ENCODE results near the gene CHRNA4. TPM values are rescaled to one million over a fixed set of nuclear protein-coding genes. Genes with fewer than 3 reads are reported as not detected.
"Not testable (repeated sequence)": the region's sequence is repeated elsewhere in the genome, so short reads cannot be mapped to it uniquely, and the experiment has no call there.

Gene CHRNA4
- polyA plus RNA-seq, 1 donor from 2014 or later: not detected

DNA sequence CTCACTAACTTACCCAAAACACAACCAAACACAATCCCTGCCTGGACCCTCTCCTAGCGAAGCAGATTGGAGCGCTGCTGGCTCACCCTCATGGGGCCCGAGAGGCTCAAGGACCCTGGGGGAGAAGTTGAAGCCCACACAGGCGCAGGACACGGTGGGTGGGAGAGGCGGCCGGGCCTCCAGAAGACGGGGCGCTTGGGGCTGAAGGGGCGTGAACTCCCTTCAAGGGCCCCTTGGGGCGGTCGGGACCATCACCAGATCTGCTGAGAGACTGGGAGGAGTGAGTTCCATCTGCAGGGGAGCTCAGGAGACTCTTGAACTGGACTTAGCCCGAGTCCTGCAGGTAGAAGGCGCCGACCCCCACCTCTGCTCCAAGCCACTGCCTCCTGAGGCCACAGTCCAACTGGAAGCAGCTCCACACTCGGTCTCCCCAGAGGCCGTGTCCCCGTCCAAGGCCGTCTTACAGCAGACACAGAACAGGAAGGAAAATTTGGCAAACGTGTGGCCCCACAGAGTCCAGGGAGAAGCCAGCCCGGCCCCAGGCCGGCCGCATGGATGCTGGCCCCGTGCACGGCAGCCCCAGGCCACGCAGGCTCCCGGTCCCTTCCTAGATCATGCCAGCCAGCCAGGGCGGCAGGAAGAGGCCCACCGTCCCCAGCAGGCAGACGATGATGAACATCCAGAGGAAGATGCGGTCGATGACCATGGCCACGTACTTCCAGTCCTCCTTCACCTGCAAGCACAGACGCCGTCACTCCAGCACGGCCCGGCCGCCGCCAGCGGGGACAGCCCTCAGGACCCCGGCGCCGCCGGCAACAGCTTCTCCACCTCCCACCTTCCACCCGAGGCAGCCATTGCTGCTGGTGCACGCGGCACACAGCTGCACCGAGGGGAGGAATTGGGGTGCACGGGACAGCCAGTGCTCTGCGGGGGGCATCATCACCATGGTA, 14.7 kb downstream of the CHRNA4 start:
- Mint-ChIP-seq H3K4me1 (no peaks in the 10 kb centered on the region), H3K27me3 (peaks cover 8% of the 10 kb centered on the region), H3K9me3 (peaks cover 0 to 4% (median 2%) of the 10 kb centered on the region in 3 donors), H3K27ac (no peak overlapping the region), H3K36me3 (peaks cover 1% of the 10 kb centered on the region), H3K4me3 (no peak overlapping the region)

- Mint-ChIP-seq H3K4me3 (no peak overlapping the region), H3K27ac (no peak overlapping the region), H3K36me3 (peaks cover 1% of the 10 kb centered on the region), H3K9me3 (peaks cover 0 to 4% (median 2%) of the 10 kb centered on the region in 3 donors), H3K27me3 (peaks cover 11% of the 10 kb centered on the region), H3K4me1 (no peaks in the 10 kb centered on the region)
Measured at GRCh38 chr20:63345328-63346100, 15.6 kb downstream of the CHRNA4 start.

GRCh38 chr20:63344616-63345327, 16.4 kb downstream of the CHRNA4 start:
- no peak overlapping the region for H3K27ac Mint-ChIP-seq
- H3K27me3 Mint-ChIP-seq: peaks cover 11% of the 10 kb centered on the region
- H3K4me1 Mint-ChIP-seq: no peaks in the 10 kb centered on the region
- H3K36me3 Mint-ChIP-seq: peaks cover 1% of the 10 kb centered on the region
- no peak overlapping the region for H3K4me3 Mint-ChIP-seq
- peaks cover 0 to 2% (median 0%) of the 10 kb centered on the region in 3 donors for H3K9me3 Mint-ChIP-seq

- Mint-ChIP-seq H3K27me3 (peaks cover 11% of the 10 kb centered on the region), H3K9me3 (peaks cover 0 to 6% (median 5%) of the 10 kb centered on the region in 3 donors), H3K4me1 (no peaks in the 10 kb centered on the region), H3K36me3 (peaks cover 1% of the 10 kb centered on the region), H3K4me3 (no peak overlapping the region), H3K27ac (no peak overlapping the region)
Measured at GRCh38 chr20:63343460-63344445, 17.4 kb downstream of the CHRNA4 start.

GRCh38 chr20:63342561-63343459, 18.3 kb downstream of the CHRNA4 start:
- Mint-ChIP-seq H3K4me3 (no peak overlapping the region), H3K36me3 (peaks cover 1% of the 10 kb centered on the region)

GRCh38 chr20:63340158-63340688, 20.9 kb downstream of the CHRNA4 start:
- not testable (repeated sequence) for H3K27ac Mint-ChIP-seq, H3K36me3 Mint-ChIP-seq, H3K4me3 Mint-ChIP-seq, H3K4me1 Mint-ChIP-seq, H3K9me3 Mint-ChIP-seq
- peaks cover 21% of the 10 kb centered on the region for H3K27me3 Mint-ChIP-seq

More at GRCh38 chr20:63342561-63343459, 18.3 kb downstream of the CHRNA4 start:
- no peaks in the 10 kb centered on the region for H3K4me1 Mint-ChIP-seq
- H3K27me3 Mint-ChIP-seq: peaks cover 11% of the 10 kb centered on the region
- peaks cover 2 to 6% (median 5%) of the 10 kb centered on the region in 3 donors for H3K9me3 Mint-ChIP-seq
- no peak overlapping the region for H3K27ac Mint-ChIP-seq

DNA sequence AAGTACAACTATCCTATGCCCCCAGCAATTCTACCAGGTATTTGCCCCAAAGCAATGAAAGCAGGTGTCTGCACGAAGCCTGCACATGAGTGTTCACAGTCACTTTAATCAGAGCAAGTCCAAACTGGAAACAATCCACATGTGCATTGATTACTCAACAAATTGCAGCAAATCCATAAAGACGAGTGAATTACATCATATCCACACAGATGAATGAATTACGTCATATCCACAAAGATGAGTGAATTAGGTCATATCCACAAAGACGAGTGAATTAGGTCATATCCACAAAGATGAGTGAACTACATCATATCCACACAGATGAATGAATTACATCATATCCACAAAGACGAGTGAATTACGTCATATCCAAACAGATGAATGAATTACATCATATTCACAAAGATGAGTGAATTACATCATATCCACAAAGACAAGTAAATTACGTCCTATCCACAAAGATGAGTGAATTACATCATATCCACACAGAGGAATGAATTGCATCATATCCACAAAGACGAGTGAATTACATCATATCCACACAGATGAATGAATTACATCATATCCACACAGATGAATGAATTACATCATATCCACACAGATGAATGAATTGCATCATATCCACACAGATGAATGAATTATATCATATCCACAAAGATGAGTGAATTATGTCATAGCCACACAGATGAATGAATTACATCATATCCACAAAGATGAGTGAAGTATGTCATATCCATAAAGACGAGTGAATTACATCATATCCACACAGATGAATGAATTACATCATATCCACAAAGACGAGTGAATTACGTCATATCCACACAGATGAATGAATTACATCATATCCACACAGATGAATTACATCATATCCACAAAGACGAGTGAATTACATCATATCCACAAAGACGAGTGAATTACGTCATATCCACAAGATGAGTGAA, 21.7 kb downstream of the CHRNA4 start:
- not testable (repeated sequence) for H3K4me1 Mint-ChIP-seq, H3K27ac Mint-ChIP-seq, H3K9me3 Mint-ChIP-seq, H3K4me3 Mint-ChIP-seq, H3K36me3 Mint-ChIP-seq
- H3K27me3 Mint-ChIP-seq: peaks cover 21% of the 10 kb centered on the region

- peaks cover 21% of the 10 kb centered on the region for H3K27me3 Mint-ChIP-seq
- H3K9me3 Mint-ChIP-seq: peaks cover 2 to 7% (median 6%) of the 10 kb centered on the region in 3 donors
- no peak overlapping the region for H3K4me3 Mint-ChIP-seq
- H3K27ac Mint-ChIP-seq: peak overlapping the region in 1 of 3 donors; percentile 51
- no peaks in the 10 kb centered on the region for H3K4me1 Mint-ChIP-seq
- no peaks in the 10 kb centered on the region for H3K36me3 Mint-ChIP-seq
Measured at GRCh38 chr20:63337786-63338420, 23.2 kb downstream of the CHRNA4 start.

- peaks cover 15% of the 10 kb centered on the region for H3K27me3 Mint-ChIP-seq
Measured at GRCh38 chr20:63336232-63336752, 24.9 kb downstream of the CHRNA4 start.

GRCh38 chr20:63335711-63336110, 25.4 kb downstream of the CHRNA4 start:
- H3K4me1 Mint-ChIP-seq: no peaks in the 10 kb centered on the region
- H3K27ac Mint-ChIP-seq: no peak overlapping the region
- no peak overlapping the region for H3K4me3 Mint-ChIP-seq
- no peaks in the 10 kb centered on the region for H3K36me3 Mint-ChIP-seq
- peaks cover 14% of the 10 kb centered on the region for H3K27me3 Mint-ChIP-seq
- H3K9me3 Mint-ChIP-seq: peaks cover 5 to 14% (median 6%) of the 10 kb centered on the region in 3 donors

More at GRCh38 chr20:63336232-63336752, 24.9 kb downstream of the CHRNA4 start:
- Mint-ChIP-seq H3K4me3 (no peak overlapping the region), H3K27ac (no peak overlapping the region), H3K4me1 (no peaks in the 10 kb centered on the region), H3K36me3 (no peaks in the 10 kb centered on the region), H3K9me3 (peaks cover 5 to 14% (median 6%) of the 10 kb centered on the region in 3 donors)

DNA sequence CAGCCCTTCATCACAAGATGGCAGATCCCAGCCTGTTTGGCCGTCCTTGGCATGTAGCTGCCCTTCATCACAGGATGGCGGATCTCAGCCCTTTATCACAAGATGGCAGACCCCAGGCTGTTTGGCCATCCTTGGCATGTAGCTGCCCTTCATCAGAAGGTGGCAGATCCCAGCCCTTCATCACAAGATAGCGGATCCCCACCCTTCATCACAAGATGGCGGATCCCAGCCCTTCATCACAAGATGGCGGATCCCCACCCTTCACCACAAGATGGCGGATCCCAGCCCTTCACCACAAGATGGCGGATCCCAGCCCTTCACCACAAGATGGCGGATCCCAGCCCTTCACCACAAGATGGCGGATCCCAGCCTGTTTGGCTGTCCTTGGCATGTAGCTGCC, 26.1 kb downstream of the CHRNA4 start:
- Mint-ChIP-seq H3K9me3 (peaks cover 5 to 14% (median 6%) of the 10 kb centered on the region in 3 donors), H3K27me3 (peaks cover 14% of the 10 kb centered on the region)
- not testable (repeated sequence) for H3K36me3 Mint-ChIP-seq, H3K27ac Mint-ChIP-seq, H3K4me1 Mint-ChIP-seq, H3K4me3 Mint-ChIP-seq
